Heart right ventricle (tissue), 16 donors: ENCODE data around the gene GATC. TPM values are rescaled to one million over a fixed set of nuclear protein-coding genes. Genes with fewer than 3 reads are reported as not detected.
"Not testable (repeated sequence)": the region's sequence is repeated elsewhere in the genome, so short reads cannot be mapped to it uniquely, and the experiment has no call there.

Experiments used
- ATAC-seq, 8 donors: fragments of 200-7000 bp; cut with Tn5 transposase; one replicate each; pipeline ENCODE4 v1.9.1; 2020; ENCODE audit warnings: mild to moderate bottlenecking in 8 of 8, moderate library complexity in 8 of 8, moderate number of reproducible peaks in 1 of 8
- DNase-seq, 2 donors: peaks; one replicate each; pipeline ENCODE4 v3.0.0-alpha.2; 2020
- H3K27ac ChIP-seq, 10 donors: fragments of 200-600 bp; sonication (generic) in 2 of 10; one replicate each; pipeline versions ENCODE4 v1.5.0 to v1.8.0; 2020 to 2022; ENCODE audit warnings: mild to moderate bottlenecking in 3 of 10
- H3K27me3 ChIP-seq, 7 donors: fragments of 200-600 bp; one replicate each; pipeline ENCODE4 v1.8.0; 2021 to 2022; ENCODE audit warnings: mild to moderate bottlenecking in 2 of 7
- H3K36me3 ChIP-seq, 9 donors: fragments of 200-600 bp; sonication (generic) in 1 of 9; one replicate each; pipeline versions ENCODE4 v1.5.0 to v1.8.0; 2020 to 2022; ENCODE audit warnings: mild to moderate bottlenecking in 2 of 9
- H3K4me1 ChIP-seq, 9 donors: fragments of 200-600 bp; sonication (generic) in 1 of 9; one replicate each; pipeline versions ENCODE4 v1.5.0 to v1.8.0; 2020 to 2022; ENCODE audit warnings: mild to moderate bottlenecking in 4 of 9
- H3K4me3 ChIP-seq, 10 donors: fragments of 200-600 bp; sonication (generic) in 2 of 10; one replicate each; pipeline versions ENCODE4 v1.5.0 to v1.8.0; 2020 to 2022; ENCODE audit warnings: mild to moderate bottlenecking in 7 of 10, moderate library complexity in 2 of 10
- H3K9me3 ChIP-seq, 11 donors: fragments of 200-600 bp in 10 of 11; sonication (generic) in 2 of 11; one replicate each; pipeline versions ENCODE4 v1.5.0 to v1.8.0; 2013 to 2022; ENCODE audit warnings: mild to moderate bottlenecking in 2 of 11, control low read depth in 1 of 11, moderate library complexity in 1 of 11
- WGBS, 2 donors: extraction: QIAGEN DNeasy Blood & Tissue Kit; methylation state at CpG; one replicate each; pipeline ENCODE4 v1.1.7; 2013; ENCODE audit warnings: inconsistent platforms in 1 of 2; 5-methylcytosine and 5-hydroxymethylcytosine counted together
- intact Hi-C, 10 donors: fragments of 100-400 bp; cut with DNase I; formaldehyde crosslinking; loops; one replicate each; pipeline versions ENCODE4 v1.11.1 to v1.14.2; 2022
- polyA plus RNA-seq, 2 donors: library from polyadenylated mRNA; stranded (reverse); fragments of 200-250 nt; gene quantifications; one replicate each; pipeline ENCODE4 v1.2.3, GENCODE V29; 2013
- total RNA-seq, 10 donors: library from RNA; stranded (reverse); fragmentation: NEBNext Ultra II Directional in 3 of 10; extraction: Animal tissue kit (Norgen Biotek cat#: 25700) in 3 of 10; gene quantifications; one replicate each; pipeline versions ENCODE4 v1.2.1 to v1.2.4, GENCODE V29; 2021 to 2023
- TF ChIP-seq, protein P1 (sequence below), 9 donors: fragments of 200-600 bp; sonication (generic) in 2 of 9; IDR thresholded peaks; one replicate each; pipeline versions ENCODE4 v1.5.0 to v1.8.0; 2021 to 2022; ENCODE audit warnings: antibody characterized with exemption in 9 of 9, mild to moderate bottlenecking in 5 of 9, moderate library complexity in 1 of 9
- donor health status: Arrhythmogenic right ventricular cardiomyopathy.
- donor health status: ischemic (EF 13 %, LVEDD 7.1; RV severe dilation, severe dysfunction).
- donor health status: healthy with polysubstance abuse.
- donor health status: DM: no; HTN: yes; CAD: no.
- donor health status: DM: no; HTN: no; CAD: no.
- donor health status: ischemic (EF 25% LVEDD 6.9; RV normal size, moderate dysfunction).
- donor health status: ischemic (EF 25% LVEDD 5.7; RV mildly dilated, moderate dysfunction).
- donor health status: healthy.
- donor health status: DM: yes; HTN: yes; CAD: no.
- donor health status: Ischemic cardiomyopathy.
- donor health status: ischemic (EF 35%, LVEDD 5.7; RV mildly dilated, moderate dysfunction).
- donor health status: nonischemic (EF 11% LVEDD 7.7; RV severe dilation, severe dysfunction).
- donor health status: DM: yes; HTN: yes; CAD: no.
- donor health status: PGD.
- donor health status: ischemic (EF 29% LVEDD 5.4; RV normal size, mild dysfunction).
- donor health status: nonischemic (EF 23%, LVEDD 6.1; RV moderate dilation, normal function).

The GATC gene
- total and polyA plus RNA-seq, 12 donors = 6.0 to 17.0 (median 10.3) TPM

DNA sequence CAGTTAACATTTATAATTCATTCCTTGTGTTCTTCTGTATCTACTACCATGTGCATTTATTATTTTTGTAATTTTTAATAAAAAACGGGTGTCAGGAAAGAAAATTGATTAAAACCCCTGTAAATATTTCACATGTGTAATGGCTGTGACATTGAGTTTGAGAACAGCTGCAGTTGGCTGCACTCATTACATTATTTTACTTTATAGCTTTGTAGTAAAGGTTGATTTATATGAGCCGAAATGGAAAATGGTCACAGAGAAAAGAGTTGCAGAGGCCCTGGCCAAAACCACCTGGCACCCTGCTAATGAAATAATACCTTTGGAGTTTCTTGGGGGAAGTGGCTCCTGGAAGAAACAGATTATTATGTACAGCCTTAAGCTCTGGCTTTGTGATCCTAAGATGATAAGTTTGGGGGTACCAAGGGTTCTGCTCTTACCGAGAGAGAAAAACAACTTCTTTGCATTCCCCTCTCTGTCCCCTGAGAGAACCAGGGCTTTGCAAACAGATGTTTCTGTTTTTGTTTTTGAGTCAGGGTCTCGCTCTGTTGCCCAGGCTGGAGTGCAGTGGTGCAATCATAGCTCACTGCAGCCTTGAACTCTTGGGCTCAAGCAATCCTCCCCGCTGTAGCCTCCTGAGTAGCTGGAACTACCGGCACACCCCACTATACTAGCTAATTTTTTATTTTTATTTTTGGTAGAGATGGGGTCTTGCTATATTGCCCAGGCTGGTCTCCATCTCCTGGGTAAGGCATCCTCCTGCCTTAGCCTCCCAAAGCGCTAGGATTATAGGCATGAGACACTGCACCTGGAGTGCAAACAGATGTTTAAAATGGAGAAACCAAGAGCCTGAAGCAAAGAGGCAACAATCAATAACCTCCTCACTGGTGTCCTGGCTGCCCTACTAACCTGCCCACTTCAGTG is 40.0 kb downstream of the GATC start:
- 93 to 95% methylated on average over 7 of the region's 7 CpGs for WGBS, 2 donors
- no peak for ATAC-seq
- H3K36me3 ChIP-seq = peaks cover 0 to 17% (median 0%) of the 10 kb centered on the region in 9 donors
- no peak overlapping the region for H3K27ac ChIP-seq
- H3K27me3 ChIP-seq = no peaks in the 10 kb centered on the region
- H3K4me1 ChIP-seq = peaks cover 0 to 5% (median 0%) of the 10 kb centered on the region in 9 donors
- no peak overlapping the region for H3K4me3 ChIP-seq
- TF ChIP-seq, protein P1, sequence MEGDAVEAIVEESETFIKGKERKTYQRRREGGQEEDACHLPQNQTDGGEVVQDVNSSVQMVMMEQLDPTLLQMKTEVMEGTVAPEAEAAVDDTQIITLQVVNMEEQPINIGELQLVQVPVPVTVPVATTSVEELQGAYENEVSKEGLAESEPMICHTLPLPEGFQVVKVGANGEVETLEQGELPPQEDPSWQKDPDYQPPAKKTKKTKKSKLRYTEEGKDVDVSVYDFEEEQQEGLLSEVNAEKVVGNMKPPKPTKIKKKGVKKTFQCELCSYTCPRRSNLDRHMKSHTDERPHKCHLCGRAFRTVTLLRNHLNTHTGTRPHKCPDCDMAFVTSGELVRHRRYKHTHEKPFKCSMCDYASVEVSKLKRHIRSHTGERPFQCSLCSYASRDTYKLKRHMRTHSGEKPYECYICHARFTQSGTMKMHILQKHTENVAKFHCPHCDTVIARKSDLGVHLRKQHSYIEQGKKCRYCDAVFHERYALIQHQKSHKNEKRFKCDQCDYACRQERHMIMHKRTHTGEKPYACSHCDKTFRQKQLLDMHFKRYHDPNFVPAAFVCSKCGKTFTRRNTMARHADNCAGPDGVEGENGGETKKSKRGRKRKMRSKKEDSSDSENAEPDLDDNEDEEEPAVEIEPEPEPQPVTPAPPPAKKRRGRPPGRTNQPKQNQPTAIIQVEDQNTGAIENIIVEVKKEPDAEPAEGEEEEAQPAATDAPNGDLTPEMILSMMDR (IDR thresholded peaks at IDR 0.05) = no peak
- H3K9me3 ChIP-seq = no peaks in the 10 kb centered on the region
- intact Hi-C loops = no loop called here
- DNase-seq = no peak

DNA sequence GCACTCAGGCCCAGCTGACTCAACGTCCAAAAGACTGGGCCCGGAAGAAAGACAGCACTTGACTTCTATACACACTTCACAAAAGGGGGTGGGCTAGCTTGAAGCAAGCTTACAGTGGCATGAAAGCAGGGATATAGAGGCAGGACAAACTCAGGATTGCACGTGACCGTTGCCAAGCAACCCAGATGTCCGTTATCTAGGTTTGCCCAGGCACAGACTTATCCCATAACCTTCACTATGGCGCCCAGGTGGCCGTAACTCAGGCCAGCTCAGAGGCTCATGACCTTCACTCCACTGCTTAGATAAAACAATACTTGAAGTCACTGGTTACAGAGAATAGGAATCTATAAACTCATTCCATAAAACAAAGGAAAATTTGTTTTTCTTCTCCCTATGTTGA is 41.3 kb downstream of the GATC start:
- H3K4me3 ChIP-seq, ATAC-seq, DNase-seq, H3K9me3 ChIP-seq, intact Hi-C loops, H3K27ac ChIP-seq, H3K27me3 ChIP-seq, H3K4me1 ChIP-seq: not testable (repeated sequence)
- 59 to 70% methylated on average over 7 of the region's 7 CpGs for WGBS, 2 donors
- peaks cover 0 to 12% (median 0%) of the 10 kb centered on the region in 9 donors for H3K36me3 ChIP-seq

DNA sequence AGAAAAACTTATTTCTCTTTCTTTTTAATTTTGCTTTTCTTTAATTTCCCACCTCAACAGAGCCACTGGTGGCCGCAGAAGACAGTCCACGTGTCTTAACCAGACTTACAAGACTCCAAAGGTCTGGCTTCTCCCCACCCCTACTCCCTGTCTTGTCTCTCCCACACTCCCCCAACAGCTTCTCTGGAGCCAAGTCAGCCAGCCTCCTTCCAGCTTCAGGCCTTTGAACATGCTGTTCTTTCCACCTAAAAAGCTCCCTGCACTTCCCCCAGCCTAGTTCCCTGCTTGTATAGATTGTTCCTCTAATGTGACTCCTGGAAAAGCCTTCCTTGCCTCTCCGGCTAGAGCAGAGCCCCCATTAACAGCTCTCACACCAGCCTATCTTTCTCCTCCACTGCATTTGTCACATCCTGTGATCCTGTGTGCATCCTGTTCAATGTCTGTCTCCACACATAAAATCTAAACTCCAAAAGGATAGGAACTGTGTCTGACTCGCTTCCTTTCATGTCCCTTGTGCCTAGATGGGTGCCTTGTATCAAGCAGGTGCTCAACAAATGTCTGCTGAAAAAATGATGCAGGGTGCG is 41.9 kb downstream of the GATC start:
- Histone ChIP-seq H3K27ac (no peak overlapping the region), H3K9me3 (no peaks in the 10 kb centered on the region), H3K27me3 (no peaks in the 10 kb centered on the region), H3K4me3 (no peak overlapping the region), H3K4me1 (peaks cover 0 to 5% (median 0%) of the 10 kb centered on the region in 9 donors), H3K36me3 (peaks cover 0 to 12% (median 0%) of the 10 kb centered on the region in 9 donors)
- TF ChIP-seq, protein P1 (IDR thresholded peaks at IDR 0.05) = no peak
- intact Hi-C loops = no loop called here
- WGBS, 2 donors = 74 to 75% methylated on average over 5 of the region's 5 CpGs
- DNase-seq = no peak
- ATAC-seq = no peak

DNA sequence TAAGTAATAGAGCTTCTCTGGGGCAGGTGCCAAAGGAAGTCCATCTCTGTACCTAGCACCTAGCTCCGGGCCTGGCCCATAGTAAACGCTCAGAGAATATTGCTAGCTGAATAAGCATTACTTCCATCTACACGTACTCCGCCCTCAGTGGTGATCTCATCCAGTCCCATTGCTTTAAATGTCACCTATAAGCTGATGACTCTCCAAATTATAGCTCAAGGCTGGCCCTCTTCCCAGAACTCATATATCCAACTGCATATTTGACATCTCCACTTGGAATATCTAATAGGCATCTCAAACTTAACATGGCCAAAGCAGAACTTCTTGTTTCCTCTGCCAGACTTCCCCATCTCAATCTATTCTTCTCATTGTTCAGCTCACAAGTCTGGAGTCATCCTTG is 42.8 kb downstream of the GATC start:
- no peak overlapping the region for H3K4me3 ChIP-seq
- H3K27ac ChIP-seq = no peak overlapping the region
- H3K4me1 ChIP-seq = peaks cover 0 to 5% (median 0%) of the 10 kb centered on the region in 9 donors
- 89 to 93% methylated on average over 4 of the region's 4 CpGs for WGBS, 2 donors
- no peaks in the 10 kb centered on the region for H3K27me3 ChIP-seq
- TF ChIP-seq, protein P1 (IDR thresholded peaks at IDR 0.05) = no peak
- ATAC-seq (no peak), DNase-seq (no peak)
- H3K36me3 ChIP-seq = peaks cover 0 to 12% (median 0%) of the 10 kb centered on the region in 9 donors
- no peaks in the 10 kb centered on the region for H3K9me3 ChIP-seq
- intact Hi-C loops = no loop called here
